K562 (cell line): ENCODE data around the gene CDC27. TPM values are rescaled to one million over a fixed set of nuclear protein-coding genes. Genes with fewer than 3 reads are reported as not detected.

ENCODE experiments used
- ATAC-seq: fragments of 200-7000 bp; cut with Tn5 transposase; 3 replicates; pipeline ENCODE4 v1.9.1; 2020; ENCODE audit warnings: moderate library complexity
- BruUV-seq: library from RNA; stranded (reverse); fragments of 400-500 nt; replicated peaks from 2 replicates; lab custom pipeline; 2021; lab: Mats Ljungman, UMichigan
- CTCF ChIA-PET: fragments of 300-600 bp; formaldehyde crosslinking; extraction: SDS; loops from one replicate; lab custom pipeline; 2021; ENCODE audit warnings: low intra/inter-chr PET ratio; lab: Yijun Ruan, JAX
- POLR2A ChIA-PET: fragments of 300-600, 350-650 bp; sonication (Branson Sonifier 250); formaldehyde crosslinking; extraction: SDS; loops from one replicate; lab custom pipeline; 2021; ENCODE audit warnings: antibody characterized with exemption, inconsistent platforms; lab: Yijun Ruan, JAX
- DNase-seq, 4 experiments: peaks; one replicate each; pipeline versions ENCODE4 v3.0.0 to v3.0.0-alpha.2; 2011 to 2018; ENCODE audit warnings: low spot score in 3 of 4, mixed read lengths in 3 of 4; ENCODE audit errors: extremely low read depth in 1 of 4
- FAIRE-seq: peaks from 2 replicates; lab custom pipeline; 2011; peaks lifted over from hg19 to GRCh38; lab: Jason Lieb, UNC
- H2AFZ ChIP-seq: 2 replicates; pipeline ENCODE4 v1.6.0; 2011; ENCODE audit warnings: low read depth, low read length, control low read depth, inconsistent platforms
- H3K27ac ChIP-seq: fragments of 200-600 bp; 3 replicates; pipeline ENCODE4 v1.8.0; 2011; ENCODE audit warnings: low read depth, mild to moderate bottlenecking, control low read depth, inconsistent platforms, low read length, moderate library complexity, mixed read lengths; ENCODE audit errors: extremely low read depth
- H3K27me3 ChIP-seq, 2 experiments: fragments of 300-600 bp in 1 of 2; 2 replicates in 1 of 2; 3 replicates in 1 of 2; pipeline versions ENCODE4 v1.6.0 to v1.8.0; 2011; ENCODE audit warnings: inconsistent platforms in 2 of 2, low read length in 2 of 2, mild to moderate bottlenecking in 1 of 2, mixed read lengths in 1 of 2, moderate library complexity in 1 of 2; ENCODE audit not compliant: control insufficient read depth in 2 of 2, insufficient read depth in 2 of 2
- H3K36me3 ChIP-seq: fragments of 300-600 bp; 3 replicates; pipeline ENCODE4 v1.8.0; 2011; ENCODE audit warnings: mild to moderate bottlenecking, low read length, inconsistent platforms; ENCODE audit not compliant: control insufficient read depth, insufficient read depth
- H3K4me1 ChIP-seq, 2 experiments: fragments of 200-600 bp in 1 of 2; replicated peaks in 1 of 2; 2 replicates in 1 of 2; 3 replicates in 1 of 2; pipeline versions ENCODE4 v1.5.1 to v1.8.0; 2011; ENCODE audit warnings: inconsistent platforms in 2 of 2, low read length in 2 of 2, mild to moderate bottlenecking in 1 of 2, mixed read lengths in 1 of 2, moderate library complexity in 1 of 2; ENCODE audit not compliant: control insufficient read depth in 2 of 2, insufficient read depth in 2 of 2
- H3K4me2 ChIP-seq: 2 replicates; pipeline ENCODE4 v1.6.1; 2011; ENCODE audit warnings: low read length, control low read depth, inconsistent platforms, mixed read lengths; ENCODE audit not compliant: insufficient read depth
- H3K4me3 ChIP-seq: fragments of 200-600 bp; sonication (generic), shearing (Covaris generic); 2 replicates; pipeline ENCODE4 v1.5.1; 2016; ENCODE audit warnings: control low read depth, inconsistent platforms
- H3K79me2 ChIP-seq: fragments of 200-600 bp; 3 replicates; pipeline ENCODE4 v1.8.0; 2011; ENCODE audit warnings: low read length, inconsistent platforms; ENCODE audit not compliant: control insufficient read depth, insufficient read depth
- H3K9ac ChIP-seq, 2 experiments: 2 replicates each; pipeline versions ENCODE4 v1.6.0 to v1.6.1; 2011; ENCODE audit warnings: low read depth in 2 of 2, low read length in 2 of 2, control low read depth in 1 of 2, inconsistent platforms in 1 of 2, mild to moderate bottlenecking in 1 of 2, mixed read lengths in 1 of 2; ENCODE audit not compliant: insufficient read depth in 1 of 2
- H3K9me1 ChIP-seq: one replicate; pipeline ENCODE4 v1.6.0; 2011; ENCODE audit warnings: inconsistent platforms, mild to moderate bottlenecking, low read length, moderate library complexity; ENCODE audit not compliant: control insufficient read depth, insufficient read depth
- H3K9me3 ChIP-seq: replicated peaks from 2 replicates; pipeline ENCODE4 v1.5.1; 2011; ENCODE audit warnings: low read depth, low read length, inconsistent platforms; ENCODE audit not compliant: control insufficient read depth, insufficient read depth
- H4K20me1 ChIP-seq: replicated peaks from 2 replicates; pipeline ENCODE4 v1.6.1; 2011; ENCODE audit warnings: low read length, inconsistent platforms, mixed read lengths; ENCODE audit not compliant: control insufficient read depth, insufficient read depth
- ARHGAP35 ChIP-seq: fragments of 450-650 bp; IDR thresholded peaks from 2 replicates; pipeline ENCODE4 v1.6.1; 2018; ENCODE audit not compliant: partially characterized antibody
- POLR3G ChIP-seq: IDR thresholded peaks from 2 replicates; pipeline ENCODE4 v1.6.1; 2011; ENCODE audit not compliant: insufficient read length, insufficient replicate concordance; ENCODE audit errors: extremely low read depth
- SREBF2 ChIP-seq: sonication (generic); formaldehyde crosslinking; IDR thresholded peaks from 2 replicates; pipeline ENCODE4 v1.4.0; 2020; ENCODE audit warnings: mild to moderate bottlenecking, missing genetic modification reagents
- WGBS: fragments of 100-300 bp; shearing (Covaris generic); methylation state at CpG from one replicate; pipeline ENCODE4 v1.1.6; 2016; ENCODE audit warnings: low coverage, mixed read lengths; ENCODE audit not compliant: insufficient coverage; ENCODE audit errors: missing lambda C conversion rate; 5-methylcytosine and 5-hydroxymethylcytosine counted together
- in situ Hi-C: fragments of 300-500 bp; cut with MboI; formaldehyde crosslinking; loops from 4 replicates; pipeline ENCODE4 v1.15.0; 2018; ENCODE audit warnings: inconsistent platforms, mixed read lengths
- intact Hi-C: fragments of 100-400 bp; cut with micrococcal nuclease; formaldehyde crosslinking; loops from 2 replicates; pipeline ENCODE4 v1.14.2; 2022
- polyA plus RNA-seq, 8 experiments: library from polyadenylated mRNA; depleted of rRNA in 4 of 8; stranded (reverse) in 5 of 8; unstranded in 3 of 8; fragments of >200 nt; fragmentation: Nextera tagmentation in 2 of 8; fragmentation: Illumina TruSeq in 1 of 8; extraction: Ambion mirVana in 2 of 8; extraction: Trizol in 1 of 8; gene quantifications; 2 replicates each; pipeline versions ENCODE4 v1.2.1 to v1.2.3, GENCODE V29; 2011 to 2014; ENCODE audit warnings: inconsistent platforms in 1 of 8, missing spikeins in 1 of 8
- total RNA-seq, 7 experiments: library from RNA; depleted of rRNA in 6 of 7; stranded (reverse); fragments of >200 nt in 6 of 7; fragmentation: Illumina TruSeq in 2 of 7; extraction: Trizol in 2 of 7; gene quantifications; 2 replicates each; pipeline versions ENCODE4 v1.2.1 to v1.2.3, GENCODE V29; 2011 to 2021; ENCODE audit warnings: low replicate concordance in 1 of 7
- TF ChIP-seq, protein P1 (sequence below): fragments of 450-650 bp; IDR thresholded peaks from 2 replicates; pipeline ENCODE4 v1.6.1; 2018; ENCODE audit warnings: mild to moderate bottlenecking, low read depth; ENCODE audit not compliant: partially characterized antibody
- TF ChIP-seq, protein P2 (sequence below): sonication (generic); formaldehyde crosslinking; IDR thresholded peaks from 2 replicates; pipeline ENCODE4 v1.8.0; 2022; ENCODE audit warnings: mild to moderate bottlenecking, missing genetic modification reagents
- TF ChIP-seq, protein P3 (sequence below): fragments of 250-450 bp; sonication (Bioruptor Pico); IDR thresholded peaks from 2 replicates; pipeline ENCODE4 v1.8.0; 2021; ENCODE audit warnings: mild to moderate bottlenecking, moderate library complexity

The CDC27 gene
- total and polyA plus RNA-seq, 9 of the 15 experiments (the other 6 are each of a cell fraction or from before 2014, with no cell fraction given) = 28.6 to 155 (median 94.1) TPM

DNA sequence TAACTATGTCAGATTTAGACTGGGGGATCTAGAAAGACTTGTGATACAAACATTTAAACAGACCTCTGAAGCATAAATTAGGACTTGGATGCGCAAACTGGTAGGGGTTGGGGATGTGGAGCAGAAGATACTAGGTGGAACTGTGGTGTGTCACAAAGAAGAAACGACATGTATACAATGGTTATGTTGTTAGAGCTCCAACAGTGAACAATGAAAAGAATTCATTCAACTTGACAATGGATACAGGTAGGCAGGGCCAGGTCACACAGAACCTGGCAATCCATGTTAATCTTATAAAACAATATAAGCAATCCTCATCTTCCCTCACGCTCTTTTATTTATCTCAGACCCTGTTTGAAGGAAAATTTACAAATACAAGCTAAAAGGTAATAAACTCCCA, 102.0 kb downstream of the CDC27 start:
- Histone ChIP-seq H3K79me2 (peaks cover 21% of the 10 kb centered on the region; the same call in 2 of the 3 replicates), H3K4me2 (no peak overlapping the region), H3K27ac (no peak overlapping the region), H3K4me1 (peaks cover 0 to 8% of the 10 kb centered on the region in 2 experiments; a peak in 4 of 5 replicates), H3K27me3 (no peaks in the 10 kb centered on the region), H2AFZ (no peak overlapping the region), H3K9ac (no peak overlapping the region), H3K9me1 (no peaks in the 10 kb centered on the region), H3K9me3 (no peaks in the 10 kb centered on the region), H3K36me3 (no peaks in the 10 kb centered on the region), H4K20me1 (no peaks in the 10 kb centered on the region), H3K4me3 (no peak overlapping the region)
- 78% methylated on average over 3 of the region's 3 CpGs for WGBS
- in situ Hi-C loops (no loop called here), intact Hi-C loops (no loop called here)
- ChIA-PET POLR2A (interaction anchor here (0.8 kb wide), 1 partner anchor 9 kb away, joined by 3 read pairs; no protein-coding TSS in a partner anchor), CTCF (no interaction called here)
- no peak for DNase-seq
- no peak for FAIRE-seq
- TF ChIP-seq POLR3G = no peak
- no peak for TF ChIP-seq SREBF2 (CRISPR knock-in tag)
- TF ChIP-seq, protein P1, sequence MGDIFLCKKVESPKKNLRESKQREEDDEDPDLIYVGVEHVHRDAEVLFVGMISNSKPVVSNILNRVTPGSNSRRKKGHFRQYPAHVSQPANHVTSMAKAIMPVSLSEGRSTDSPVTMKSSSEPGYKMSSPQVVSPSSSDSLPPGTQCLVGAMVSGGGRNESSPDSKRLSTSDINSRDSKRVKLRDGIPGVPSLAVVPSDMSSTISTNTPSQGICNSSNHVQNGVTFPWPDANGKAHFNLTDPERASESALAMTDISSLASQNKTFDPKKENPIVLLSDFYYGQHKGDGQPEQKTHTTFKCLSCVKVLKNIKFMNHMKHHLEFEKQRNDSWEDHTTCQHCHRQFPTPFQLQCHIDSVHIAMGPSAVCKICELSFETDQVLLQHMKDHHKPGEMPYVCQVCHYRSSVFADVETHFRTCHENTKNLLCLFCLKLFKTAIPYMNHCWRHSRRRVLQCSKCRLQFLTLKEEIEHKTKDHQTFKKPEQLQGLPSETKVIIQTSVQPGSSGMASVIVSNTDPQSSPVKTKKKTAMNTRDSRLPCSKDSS = no peak
- TF ChIP-seq, protein P2, sequence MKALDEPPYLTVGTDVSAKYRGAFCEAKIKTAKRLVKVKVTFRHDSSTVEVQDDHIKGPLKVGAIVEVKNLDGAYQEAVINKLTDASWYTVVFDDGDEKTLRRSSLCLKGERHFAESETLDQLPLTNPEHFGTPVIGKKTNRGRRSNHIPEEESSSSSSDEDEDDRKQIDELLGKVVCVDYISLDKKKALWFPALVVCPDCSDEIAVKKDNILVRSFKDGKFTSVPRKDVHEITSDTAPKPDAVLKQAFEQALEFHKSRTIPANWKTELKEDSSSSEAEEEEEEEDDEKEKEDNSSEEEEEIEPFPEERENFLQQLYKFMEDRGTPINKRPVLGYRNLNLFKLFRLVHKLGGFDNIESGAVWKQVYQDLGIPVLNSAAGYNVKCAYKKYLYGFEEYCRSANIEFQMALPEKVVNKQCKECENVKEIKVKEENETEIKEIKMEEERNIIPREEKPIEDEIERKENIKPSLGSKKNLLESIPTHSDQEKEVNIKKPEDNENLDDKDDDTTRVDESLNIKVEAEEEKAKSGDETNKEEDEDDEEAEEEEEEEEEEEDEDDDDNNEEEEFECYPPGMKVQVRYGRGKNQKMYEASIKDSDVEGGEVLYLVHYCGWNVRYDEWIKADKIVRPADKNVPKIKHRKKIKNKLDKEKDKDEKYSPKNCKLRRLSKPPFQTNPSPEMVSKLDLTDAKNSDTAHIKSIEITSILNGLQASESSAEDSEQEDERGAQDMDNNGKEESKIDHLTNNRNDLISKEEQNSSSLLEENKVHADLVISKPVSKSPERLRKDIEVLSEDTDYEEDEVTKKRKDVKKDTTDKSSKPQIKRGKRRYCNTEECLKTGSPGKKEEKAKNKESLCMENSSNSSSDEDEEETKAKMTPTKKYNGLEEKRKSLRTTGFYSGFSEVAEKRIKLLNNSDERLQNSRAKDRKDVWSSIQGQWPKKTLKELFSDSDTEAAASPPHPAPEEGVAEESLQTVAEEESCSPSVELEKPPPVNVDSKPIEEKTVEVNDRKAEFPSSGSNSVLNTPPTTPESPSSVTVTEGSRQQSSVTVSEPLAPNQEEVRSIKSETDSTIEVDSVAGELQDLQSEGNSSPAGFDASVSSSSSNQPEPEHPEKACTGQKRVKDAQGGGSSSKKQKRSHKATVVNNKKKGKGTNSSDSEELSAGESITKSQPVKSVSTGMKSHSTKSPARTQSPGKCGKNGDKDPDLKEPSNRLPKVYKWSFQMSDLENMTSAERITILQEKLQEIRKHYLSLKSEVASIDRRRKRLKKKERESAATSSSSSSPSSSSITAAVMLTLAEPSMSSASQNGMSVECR (CRISPR knock-in tag) = no peak
- TF ChIP-seq ARHGAP35 = no peak
- TF ChIP-seq, protein P3, sequence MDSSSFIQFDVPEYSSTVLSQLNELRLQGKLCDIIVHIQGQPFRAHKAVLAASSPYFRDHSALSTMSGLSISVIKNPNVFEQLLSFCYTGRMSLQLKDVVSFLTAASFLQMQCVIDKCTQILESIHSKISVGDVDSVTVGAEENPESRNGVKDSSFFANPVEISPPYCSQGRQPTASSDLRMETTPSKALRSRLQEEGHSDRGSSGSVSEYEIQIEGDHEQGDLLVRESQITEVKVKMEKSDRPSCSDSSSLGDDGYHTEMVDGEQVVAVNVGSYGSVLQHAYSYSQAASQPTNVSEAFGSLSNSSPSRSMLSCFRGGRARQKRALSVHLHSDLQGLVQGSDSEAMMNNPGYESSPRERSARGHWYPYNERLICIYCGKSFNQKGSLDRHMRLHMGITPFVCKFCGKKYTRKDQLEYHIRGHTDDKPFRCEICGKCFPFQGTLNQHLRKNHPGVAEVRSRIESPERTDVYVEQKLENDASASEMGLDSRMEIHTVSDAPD (CRISPR knock-in tag) = no peak
- ATAC-seq = no peak
- BruUV-seq = no TSS peak
